ENCODE measurements around the gene AFF3. TPM values are rescaled to one million over a fixed set of nuclear protein-coding genes. Genes with fewer than 3 reads are reported as not detected.
A peak's percentile ranks its signal among the peaks of the same experiment; 100 is the strongest.

Gene AFF3
- total RNA-seq, 5 donors from 2014 or later (not counting 1 experiment from before 2014, with no cell fraction given) = 9.9 to 23.5 (median 11.5) TPM

DNA sequence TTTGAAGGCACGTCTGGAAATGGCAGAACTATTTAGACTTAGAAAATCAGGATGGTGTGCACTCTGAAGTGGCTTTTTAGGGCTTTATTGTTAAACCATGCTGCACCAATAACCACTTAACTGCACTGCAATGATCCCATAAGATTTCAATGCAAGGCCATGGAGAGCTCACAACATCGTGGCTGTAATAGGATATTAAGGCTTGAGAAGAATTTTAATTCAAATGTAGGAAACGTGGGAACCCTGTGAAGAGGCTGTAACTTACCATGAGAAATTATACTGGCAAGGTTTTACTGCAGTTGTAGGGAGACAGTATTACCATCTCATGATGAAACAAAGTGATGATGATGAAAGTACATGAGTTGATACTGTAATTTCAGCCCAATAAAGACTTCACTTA lies 242.5 kb downstream of the AFF3 start:
- no CpG with 5 or more reads among the region's 3 CpGs for WGBS (ENCODE audit: insufficient coverage)

DNA sequence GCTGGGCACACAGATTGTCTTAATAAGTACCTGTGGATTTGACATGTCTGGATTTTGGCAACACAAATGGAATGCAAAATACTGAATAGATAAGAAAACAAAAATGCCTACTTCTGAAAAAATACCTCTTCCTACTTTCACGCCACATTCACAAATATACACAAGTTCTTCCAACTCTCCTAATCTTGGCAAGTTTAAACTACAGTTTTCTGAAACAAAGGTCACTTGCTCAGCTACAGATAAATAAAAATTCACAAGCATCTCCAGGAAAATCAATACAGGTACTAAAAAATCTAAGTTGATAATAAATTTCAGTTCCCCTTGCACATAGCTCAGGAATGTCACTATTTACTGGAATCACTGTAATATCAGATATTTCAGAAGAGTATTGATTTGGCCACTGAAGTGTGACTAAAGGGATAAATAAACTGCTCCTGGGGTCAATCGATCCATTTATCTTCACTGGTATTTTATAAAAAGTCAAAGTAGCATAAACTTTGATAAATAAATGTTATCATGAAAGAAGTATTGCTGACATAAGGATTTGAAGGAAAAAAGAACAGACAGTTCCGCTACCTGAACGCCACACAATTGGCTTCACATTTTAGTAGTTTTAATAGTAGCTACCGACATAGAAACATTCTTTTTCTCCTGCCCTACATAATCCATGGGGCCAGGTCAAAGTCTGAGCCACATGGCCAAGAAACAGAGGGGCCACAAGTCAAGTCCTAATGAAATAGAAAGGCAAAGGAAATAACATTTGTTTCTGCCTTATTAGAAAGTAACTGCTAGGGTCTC lies 243.1 kb downstream of the AFF3 start:
- ATAC-seq (replicated peaks in 1 of 4) (no peak), DNase-seq (no peak)
- H3K27me3 Mint-ChIP-seq = no peaks in the 10 kb centered on the region
- 100% methylated on average over 1 of the region's 5 CpGs for WGBS (ENCODE audit: insufficient coverage)
- Histone ChIP-seq H3K27me3 (replicated peaks in 1 of 2; ENCODE audit: control insufficient read depth in 2 of 2, extremely low read depth in 1 of 2, insufficient read depth in 2 of 2, low read length in 1 of 2) (no peaks in the 10 kb centered on the region), H3K4me3 (ENCODE audit: control insufficient read depth in 1 of 2, extremely low read depth in 1 of 2, low read length in 1 of 2) (no peak overlapping the region), H3K4me1 (ENCODE audit: control insufficient read depth in 1 of 2, extremely low read depth in 1 of 2, insufficient read depth in 2 of 2, low read length in 2 of 2) (peaks cover 0 to 2% of the 10 kb centered on the region in 2 experiments), H3K27ac (ENCODE audit: low read length) (no peak overlapping the region), H3K9me3 (no peaks in the 10 kb centered on the region), H3K36me3 (ENCODE audit: control insufficient read depth in 2 of 2, extremely low read depth in 1 of 2, insufficient read depth in 1 of 2, low read length in 1 of 2) (no peaks in the 10 kb centered on the region)
- H3K36me3 Mint-ChIP-seq = peaks cover 4% of the 10 kb centered on the region
- H3K4me1 Mint-ChIP-seq = no peaks in the 10 kb centered on the region
- ChIA-PET POLR2A (no interaction called here), CTCF (no interaction called here)
- H3K4me3 Mint-ChIP-seq = no peak overlapping the region
- no peaks in the 10 kb centered on the region for H3K9me3 Mint-ChIP-seq
- no peak overlapping the region for H3K27ac Mint-ChIP-seq

More for the DNA sequence above, 242.5 kb downstream of the AFF3 start:
- no peaks in the 10 kb centered on the region for H3K27me3 ChIP-seq (replicated peaks in 1 of 2; ENCODE audit: control insufficient read depth in 2 of 2, extremely low read depth in 1 of 2, insufficient read depth in 2 of 2, low read length in 1 of 2)
- peaks cover 0 to 2% of the 10 kb centered on the region in 2 experiments for H3K4me1 ChIP-seq (ENCODE audit: control insufficient read depth in 1 of 2, extremely low read depth in 1 of 2, insufficient read depth in 2 of 2, low read length in 2 of 2)
- DNase-seq (no peak), ATAC-seq (replicated peaks in 1 of 4) (no peak)
- H3K27me3 Mint-ChIP-seq = no peaks in the 10 kb centered on the region
- H3K27ac Mint-ChIP-seq = no peak overlapping the region
- no peak overlapping the region for H3K27ac ChIP-seq (ENCODE audit: low read length)
- CTCF ChIA-PET = no interaction called here
- POLR2A ChIA-PET = no interaction called here
- H3K4me3 ChIP-seq (ENCODE audit: control insufficient read depth in 1 of 2, extremely low read depth in 1 of 2, low read length in 1 of 2) = no peak overlapping the region
- H3K36me3 ChIP-seq (ENCODE audit: control insufficient read depth in 2 of 2, extremely low read depth in 1 of 2, insufficient read depth in 1 of 2, low read length in 1 of 2) = no peaks in the 10 kb centered on the region
- H3K9me3 ChIP-seq = no peaks in the 10 kb centered on the region
- no peaks in the 10 kb centered on the region for H3K9me3 Mint-ChIP-seq
- H3K4me3 Mint-ChIP-seq = no peak overlapping the region
- H3K4me1 Mint-ChIP-seq = no peaks in the 10 kb centered on the region
- peaks cover 4% of the 10 kb centered on the region for H3K36me3 Mint-ChIP-seq

DNA sequence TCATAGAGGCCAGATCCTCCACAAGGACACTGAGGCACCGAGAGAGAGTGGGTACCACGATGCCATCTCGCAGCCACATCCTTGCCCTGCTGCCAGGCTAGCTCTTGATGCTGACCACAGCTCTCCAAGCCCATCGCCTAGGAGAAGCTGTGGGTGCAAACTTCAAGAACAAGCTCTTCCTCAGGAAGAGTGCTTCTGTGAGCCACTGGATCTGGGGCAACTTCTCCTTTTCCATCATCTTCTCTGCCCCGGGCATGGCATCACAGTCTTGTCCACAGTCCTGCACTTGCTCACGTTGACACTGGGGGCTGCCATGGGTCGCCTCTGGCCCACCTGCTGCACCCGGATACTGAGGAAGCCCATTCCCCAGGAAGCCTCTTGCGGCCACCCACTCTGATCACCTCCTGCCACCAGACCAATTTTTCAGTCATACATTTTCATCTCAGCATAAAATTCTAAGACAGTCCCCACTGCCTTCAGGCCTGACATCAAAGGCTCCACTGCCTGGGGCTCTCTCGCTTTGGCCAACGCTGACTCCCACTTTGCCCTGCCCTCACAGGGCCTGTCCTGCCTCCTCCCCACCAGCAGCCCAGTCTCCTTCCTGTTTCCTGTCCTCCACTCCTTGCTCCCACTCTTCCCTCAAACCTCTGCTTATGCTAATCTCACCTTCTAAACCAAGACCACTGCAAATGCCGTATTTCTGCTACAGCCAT lies 243.9 kb downstream of the AFF3 start:
- ChIA-PET CTCF (no interaction called here), POLR2A (no interaction called here)
- no peaks in the 10 kb centered on the region for H3K27me3 Mint-ChIP-seq
- H3K27me3 ChIP-seq (replicated peaks in 1 of 2; ENCODE audit: control insufficient read depth in 2 of 2, extremely low read depth in 1 of 2, insufficient read depth in 2 of 2, low read length in 1 of 2) = no peaks in the 10 kb centered on the region
- no peaks in the 10 kb centered on the region for H3K9me3 ChIP-seq
- H3K4me3 Mint-ChIP-seq = no peak overlapping the region
- peak overlapping the region in 1 of 2 donors; percentile 2 for H3K27ac Mint-ChIP-seq
- H3K27ac ChIP-seq (ENCODE audit: low read length) = no peak overlapping the region
- no peaks in the 10 kb centered on the region for H3K9me3 Mint-ChIP-seq
- 64% methylated on average over 11 of the region's 12 CpGs for WGBS (ENCODE audit: insufficient coverage)
- peaks cover 0 to 2% of the 10 kb centered on the region in 2 experiments for H3K4me1 ChIP-seq (ENCODE audit: control insufficient read depth in 1 of 2, extremely low read depth in 1 of 2, insufficient read depth in 2 of 2, low read length in 2 of 2)
- ATAC-seq (replicated peaks in 1 of 4) (no peak), DNase-seq (no peak)
- no peaks in the 10 kb centered on the region for H3K4me1 Mint-ChIP-seq
- H3K36me3 Mint-ChIP-seq = peaks cover 4% of the 10 kb centered on the region
- no peak overlapping the region for H3K4me3 ChIP-seq (ENCODE audit: control insufficient read depth in 1 of 2, extremely low read depth in 1 of 2, low read length in 1 of 2)
- H3K36me3 ChIP-seq (ENCODE audit: control insufficient read depth in 2 of 2, extremely low read depth in 1 of 2, insufficient read depth in 1 of 2, low read length in 1 of 2) = no peaks in the 10 kb centered on the region

DNA sequence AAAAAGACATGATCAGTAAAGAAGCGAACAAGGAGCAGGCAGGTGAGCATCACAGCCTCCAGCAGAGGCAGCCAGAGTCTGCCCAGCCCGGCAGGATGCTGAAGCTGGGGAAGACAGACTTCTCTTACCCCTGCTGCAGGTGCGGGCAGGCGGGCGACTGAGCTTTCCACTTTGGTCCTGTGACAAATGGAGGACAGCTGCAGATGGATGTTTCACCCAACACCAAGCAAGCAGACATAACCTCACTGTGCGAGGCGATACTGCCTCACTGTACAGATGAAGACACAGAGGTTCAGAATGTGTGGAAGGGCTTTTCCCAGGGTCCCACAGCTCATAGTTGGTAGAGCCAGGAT lies 251.0 kb downstream of the AFF3 start:
- POLR2A ChIA-PET = no interaction called here
- Histone ChIP-seq H3K36me3 (ENCODE audit: control insufficient read depth in 2 of 2, extremely low read depth in 1 of 2, insufficient read depth in 1 of 2, low read length in 1 of 2) (peaks cover 0 to 4% of the 10 kb centered on the region in 2 donors), H3K27ac (ENCODE audit: low read length) (no peak overlapping the region), H3K9me3 (no peaks in the 10 kb centered on the region), H3K4me3 (ENCODE audit: control insufficient read depth in 1 of 2, extremely low read depth in 1 of 2, low read length in 1 of 2) (no peak overlapping the region), H3K4me1 (ENCODE audit: control insufficient read depth in 1 of 2, extremely low read depth in 1 of 2, insufficient read depth in 2 of 2, low read length in 2 of 2) (no peaks in the 10 kb centered on the region), H3K27me3 (replicated peaks in 1 of 2; ENCODE audit: control insufficient read depth in 2 of 2, extremely low read depth in 1 of 2, insufficient read depth in 2 of 2, low read length in 1 of 2) (no peaks in the 10 kb centered on the region)
- no peak overlapping the region for H3K4me3 Mint-ChIP-seq
- no peak overlapping the region for H3K27ac Mint-ChIP-seq
- H3K9me3 Mint-ChIP-seq = no peaks in the 10 kb centered on the region
- no peak for DNase-seq
- no peaks in the 10 kb centered on the region for H3K4me1 Mint-ChIP-seq
- CTCF ChIA-PET = no interaction called here
- 97% methylated on average over 4 of the region's 7 CpGs for WGBS (ENCODE audit: insufficient coverage)
- no peak for ATAC-seq (replicated peaks in 1 of 4)
- no peaks in the 10 kb centered on the region for H3K36me3 Mint-ChIP-seq
- H3K27me3 Mint-ChIP-seq = no peaks in the 10 kb centered on the region

DNA sequence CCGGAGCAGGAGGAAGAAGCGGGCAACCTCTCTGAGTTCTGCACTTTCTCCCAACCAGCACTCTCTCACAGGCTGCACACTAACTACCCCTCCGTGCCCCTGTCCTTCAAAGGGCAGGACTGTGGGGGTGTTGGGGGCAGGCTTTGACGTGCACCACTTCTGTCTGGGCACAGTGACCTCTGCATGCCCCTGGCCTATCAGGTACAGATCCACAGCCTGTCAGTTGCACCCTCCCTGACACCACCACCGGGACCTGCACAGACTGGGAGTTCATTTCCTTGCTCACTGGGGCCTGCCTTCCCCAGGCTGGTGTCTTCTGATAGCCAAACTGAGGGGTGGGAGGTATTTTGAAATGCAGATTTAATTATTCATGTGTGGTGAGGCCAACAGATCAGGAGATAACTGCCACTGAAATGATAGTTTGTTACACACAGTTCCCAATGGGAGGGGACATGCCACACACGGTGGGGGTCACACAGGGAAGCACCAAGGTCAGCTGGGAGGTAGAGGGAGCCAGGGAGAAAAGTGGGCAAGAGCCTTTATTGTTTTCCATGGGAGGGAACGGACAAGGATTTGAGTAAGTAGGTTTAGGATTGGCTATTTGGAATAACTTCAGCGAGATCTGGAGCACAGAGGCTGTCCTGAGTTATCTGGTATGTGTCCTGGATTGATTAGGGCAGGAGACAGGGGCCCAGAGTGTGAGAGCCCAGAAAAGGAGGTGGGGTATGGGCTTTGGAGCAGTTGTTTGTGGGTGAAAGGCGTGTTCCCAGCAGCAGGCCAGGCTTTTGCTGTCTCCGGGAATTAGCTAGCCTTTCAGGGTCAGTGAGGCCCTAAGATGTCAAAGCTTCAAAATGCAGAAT lies 251.6 kb downstream of the AFF3 start:
- H3K9me3 Mint-ChIP-seq = no peaks in the 10 kb centered on the region
- no peaks in the 10 kb centered on the region for H3K4me1 Mint-ChIP-seq

DNA sequence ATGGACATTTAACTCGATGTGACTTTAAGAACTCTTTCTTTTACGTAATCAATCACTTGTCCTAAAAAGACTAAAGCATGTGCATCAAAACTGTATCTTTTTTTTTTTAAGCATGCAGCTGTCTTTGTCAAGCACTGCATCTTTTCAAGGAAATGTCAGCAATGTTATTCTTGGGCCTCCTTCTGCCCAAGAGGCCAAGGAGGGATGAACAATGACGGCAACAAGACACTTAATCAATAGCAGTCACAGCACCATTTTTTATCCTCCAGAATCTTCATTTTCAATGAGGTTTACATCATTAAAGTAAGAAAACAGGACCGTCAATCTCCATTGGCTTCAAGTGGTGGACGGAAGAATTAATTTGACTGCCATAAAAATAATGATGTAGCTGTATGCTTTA lies 253.8 kb downstream of the AFF3 start:
- 100% methylated on average over 1 of the region's 5 CpGs for WGBS (ENCODE audit: insufficient coverage)
- Histone ChIP-seq H3K4me3 (ENCODE audit: control insufficient read depth in 1 of 2, extremely low read depth in 1 of 2, low read length in 1 of 2) (no peak overlapping the region), H3K27ac (ENCODE audit: low read length) (no peak overlapping the region), H3K36me3 (ENCODE audit: control insufficient read depth in 2 of 2, extremely low read depth in 1 of 2, insufficient read depth in 1 of 2, low read length in 1 of 2) (peaks cover 0 to 4% of the 10 kb centered on the region in 2 donors), H3K9me3 (no peaks in the 10 kb centered on the region), H3K27me3 (replicated peaks in 1 of 2; ENCODE audit: control insufficient read depth in 2 of 2, extremely low read depth in 1 of 2, insufficient read depth in 2 of 2, low read length in 1 of 2) (no peaks in the 10 kb centered on the region), H3K4me1 (ENCODE audit: control insufficient read depth in 1 of 2, extremely low read depth in 1 of 2, insufficient read depth in 2 of 2, low read length in 2 of 2) (no peaks in the 10 kb centered on the region)
- Mint-ChIP-seq H3K4me3 (no peak overlapping the region), H3K36me3 (no peaks in the 10 kb centered on the region), H3K27me3 (no peaks in the 10 kb centered on the region), H3K9me3 (no peaks in the 10 kb centered on the region), H3K4me1 (peaks cover 0 to under 1% (median 0%) of the 10 kb centered on the region in 3 donors), H3K27ac (no peak overlapping the region)
- CTCF ChIA-PET = no interaction called here
- ATAC-seq (replicated peaks in 1 of 4) = no peak
- no peak for DNase-seq
- POLR2A ChIA-PET = no interaction called here

More for the DNA sequence above, 251.6 kb downstream of the AFF3 start:
- no peak overlapping the region for H3K4me3 ChIP-seq (ENCODE audit: control insufficient read depth in 1 of 2, extremely low read depth in 1 of 2, low read length in 1 of 2)
- ATAC-seq (replicated peaks in 1 of 4) = no peak
- H3K36me3 ChIP-seq (ENCODE audit: control insufficient read depth in 2 of 2, extremely low read depth in 1 of 2, insufficient read depth in 1 of 2, low read length in 1 of 2) = peaks cover 0 to 4% of the 10 kb centered on the region in 2 donors
- no peaks in the 10 kb centered on the region for H3K27me3 ChIP-seq (replicated peaks in 1 of 2; ENCODE audit: control insufficient read depth in 2 of 2, extremely low read depth in 1 of 2, insufficient read depth in 2 of 2, low read length in 1 of 2)
- POLR2A ChIA-PET = no interaction called here
- H3K27me3 Mint-ChIP-seq = no peaks in the 10 kb centered on the region
- DNase-seq = no peak
- no peak overlapping the region for H3K27ac Mint-ChIP-seq
- H3K27ac ChIP-seq (ENCODE audit: low read length) = no peak overlapping the region
- no peaks in the 10 kb centered on the region for H3K4me1 ChIP-seq (ENCODE audit: control insufficient read depth in 1 of 2, extremely low read depth in 1 of 2, insufficient read depth in 2 of 2, low read length in 2 of 2)
- CTCF ChIA-PET = no interaction called here
- no peaks in the 10 kb centered on the region for H3K9me3 ChIP-seq
- H3K36me3 Mint-ChIP-seq = no peaks in the 10 kb centered on the region
- H3K4me3 Mint-ChIP-seq = no peak overlapping the region
- WGBS (ENCODE audit: insufficient coverage) = 88% methylated on average over 5 of the region's 10 CpGs

Data from T-cell (primary cell).